ENCODE measurements around the gene CLSTN2.

- TF ChIP-seq CTCF (IDR thresholded peaks at IDR 0.05) (no peak), EP300 (IDR thresholded peaks at IDR 0.05) (no peak)
Measured at GRCh38 chr3:140164156-140164555, 229.2 kb downstream of the CLSTN2 start.

All from tibial nerve (tissue), 4 donors.